IMR-90 (cell line): ENCODE measurements around the gene RET. TPM values are rescaled to one million over a fixed set of nuclear protein-coding genes. Genes with fewer than 3 reads are reported as not detected.

Experiments used
- ATAC-seq: fragments of 200-7000 bp; cut with Tn5 transposase; 2 replicates; pipeline ENCODE4 v1.9.1; 2020; ENCODE audit warnings: low read depth, mild to moderate bottlenecking, moderate library complexity
- BruUV-seq: library from RNA; stranded (reverse); fragments of 400-500 nt; replicated peaks from 2 replicates; lab custom pipeline; 2021; lab: Mats Ljungman, UMichigan
- CTCF ChIA-PET: fragments of 300-600 bp; formaldehyde crosslinking; extraction: SDS; loops from one replicate; lab custom pipeline; 2021; ENCODE audit warnings: antibody characterized with exemption; lab: Yijun Ruan, JAX
- POLR2A ChIA-PET: fragments of 300-600 bp; sonication (Branson Sonifier 250); formaldehyde crosslinking; loops from one replicate; lab custom pipeline; 2022; ENCODE audit warnings: antibody characterized with exemption; ENCODE audit not compliant: unreplicated experiment; lab: Charles Lee
- DNase-seq: peaks from one replicate; pipeline ENCODE4 v3.0.0; 2013
- H2AFZ ChIP-seq: replicated peaks from 2 replicates; pipeline ENCODE3; 2013; ENCODE audit warnings: low read length, mild to moderate bottlenecking; ENCODE audit not compliant: poor library complexity
- H2AK5ac ChIP-seq: 2 replicates; pipeline ENCODE4 v1.6.1; 2013; ENCODE audit warnings: low read depth, low read length, inconsistent platforms
- H2AK9ac ChIP-seq: replicated peaks from 2 replicates; pipeline ENCODE3; 2013; ENCODE audit warnings: mild to moderate bottlenecking, low read depth, low read length, moderate library complexity; ENCODE audit not compliant: poor library complexity
- H2BK120ac ChIP-seq: 2 replicates; pipeline ENCODE4 v1.6.1; 2013; ENCODE audit warnings: low read depth, low read length, inconsistent platforms
- H2BK15ac ChIP-seq: 3 replicates; pipeline ENCODE4 v1.6.1; 2013; ENCODE audit warnings: low read depth, low read length, inconsistent platforms
- H2BK20ac ChIP-seq: 2 replicates; pipeline ENCODE4 v1.6.1; 2013; ENCODE audit warnings: low read depth, mild to moderate bottlenecking, inconsistent platforms, low read length, moderate library complexity
- H2BK5ac ChIP-seq: 2 replicates; pipeline ENCODE4 v1.6.1; 2013; ENCODE audit warnings: mild to moderate bottlenecking, low read depth, low read length, inconsistent platforms; ENCODE audit not compliant: poor library complexity, severe bottlenecking
- H3K14ac ChIP-seq: replicated peaks from 2 replicates; pipeline ENCODE4 v1.6.1; 2013; ENCODE audit warnings: low read depth, low read length, inconsistent platforms
- H3K18ac ChIP-seq: 2 replicates; pipeline ENCODE4 v1.6.1; 2013; ENCODE audit warnings: low read depth, low read length, control low read depth
- H3K23ac ChIP-seq: 2 replicates; pipeline ENCODE4 v1.6.1; 2013; ENCODE audit warnings: low read depth, low read length, inconsistent platforms
- H3K27ac ChIP-seq: 2 replicates; pipeline ENCODE4 v1.5.1; 2013; ENCODE audit warnings: mild to moderate bottlenecking, control low read depth, low read length; ENCODE audit not compliant: insufficient read depth
- H3K27me3 ChIP-seq: 2 replicates; pipeline ENCODE4 v1.6.1; 2013; ENCODE audit warnings: low read length; ENCODE audit not compliant: control insufficient read depth, insufficient read depth
- H3K36me3 ChIP-seq: 2 replicates; pipeline ENCODE4 v1.6.1; 2013; ENCODE audit warnings: low read length, mixed read lengths; ENCODE audit not compliant: control insufficient read depth, insufficient read depth
- H3K4ac ChIP-seq: 2 replicates; pipeline ENCODE4 v1.6.1; 2013; ENCODE audit warnings: low read depth, low read length, inconsistent platforms
- H3K4me1 ChIP-seq: 2 replicates; pipeline ENCODE4 v1.6.1; 2013; ENCODE audit warnings: low read length, mixed read lengths; ENCODE audit not compliant: control insufficient read depth, insufficient read depth
- H3K4me2 ChIP-seq: 2 replicates; pipeline ENCODE4 v1.6.1; 2013; ENCODE audit warnings: low read depth, mild to moderate bottlenecking, control low read depth, low read length, moderate library complexity
- H3K4me3 ChIP-seq: 2 replicates; pipeline ENCODE4 v1.5.1; 2013; ENCODE audit warnings: low read depth, mild to moderate bottlenecking, control low read depth, low read length, moderate library complexity; ENCODE audit not compliant: insufficient read depth
- H3K56ac ChIP-seq: 2 replicates; pipeline ENCODE4 v1.6.1; 2013; ENCODE audit warnings: low read length, inconsistent platforms; ENCODE audit not compliant: insufficient read depth; ENCODE audit errors: extremely low read depth
- H3K79me1 ChIP-seq, 2 experiments: 2 replicates each; pipeline ENCODE4 v1.6.1; 2013; ENCODE audit warnings: low read length in 2 of 2, inconsistent platforms in 1 of 2, low read depth in 1 of 2
- H3K9ac ChIP-seq: 2 replicates; pipeline ENCODE4 v1.6.1; 2013; ENCODE audit warnings: low read depth, low read length, control low read depth
- H3K9me1 ChIP-seq: 2 replicates; pipeline ENCODE4 v1.6.1; 2013; ENCODE audit warnings: low read length, inconsistent platforms; ENCODE audit not compliant: insufficient read depth
- H3K9me3 ChIP-seq: 2 replicates; pipeline ENCODE4 v1.6.1; 2013; ENCODE audit warnings: low read length; ENCODE audit not compliant: control insufficient read depth, insufficient read depth
- H4K20me1 ChIP-seq: 2 replicates; pipeline ENCODE4 v1.6.1; 2013; ENCODE audit warnings: low read length, inconsistent platforms; ENCODE audit not compliant: insufficient read depth
- H4K5ac ChIP-seq: 2 replicates; pipeline ENCODE4 v1.6.1; 2013; ENCODE audit warnings: mild to moderate bottlenecking, low read depth, low read length, control low read depth
- H4K8ac ChIP-seq, 2 experiments: 2 replicates each; pipeline ENCODE4 v1.6.1; 2013; ENCODE audit warnings: low read depth in 2 of 2, low read length in 2 of 2, control low read depth in 1 of 2, inconsistent platforms in 1 of 2
- H4K91ac ChIP-seq: 2 replicates; pipeline ENCODE4 v1.6.1; 2013; ENCODE audit warnings: low read depth, low read length, inconsistent platforms; ENCODE audit not compliant: insufficient read depth
- BHLHE40 ChIP-seq: fragments of 150-350 bp; IDR thresholded peaks from 2 replicates; pipeline ENCODE4 v1.6.1; 2016; ENCODE audit warnings: mild to moderate bottlenecking, low read depth, low read length
- CEBPB ChIP-seq: IDR thresholded peaks from 2 replicates; pipeline ENCODE4 v1.6.1; 2012; ENCODE audit warnings: low read depth, low read length, improper control_type of control experiment
- CHD1 ChIP-seq: IDR thresholded peaks from 2 replicates; pipeline ENCODE4 v1.6.1; 2012; ENCODE audit warnings: low read depth, low read length, improper control_type of control experiment
- CTCF ChIP-seq: conservative IDR thresholded peaks from 2 replicates; pipeline ENCODE4 v1.5.1; 2012; ENCODE audit warnings: mild to moderate bottlenecking, low read depth, low read length, improper control_type of control experiment
- ELK1 ChIP-seq: fragments of 150-350 bp; IDR thresholded peaks from 2 replicates; pipeline ENCODE4 v1.6.1; 2016; ENCODE audit warnings: low read depth, mild to moderate bottlenecking, low read length, moderate library complexity, borderline replicate concordance
- FOS ChIP-seq: fragments of 150-350 bp; IDR thresholded peaks from 2 replicates; pipeline ENCODE4 v1.6.1; 2016; ENCODE audit warnings: low read depth, low read length
- MAFK ChIP-seq: IDR thresholded peaks from 2 replicates; pipeline ENCODE4 v1.6.1; 2012; ENCODE audit warnings: low read depth, low read length, improper control_type of control experiment
- MAZ ChIP-seq: IDR thresholded peaks from 2 replicates; pipeline ENCODE4 v1.6.1; 2012; ENCODE audit warnings: low read depth, mild to moderate bottlenecking, low read length, improper control_type of control experiment, moderate library complexity, borderline replicate concordance
- MXI1 ChIP-seq: IDR thresholded peaks from 2 replicates; pipeline ENCODE4 v1.6.1; 2012; ENCODE audit warnings: low read depth, mild to moderate bottlenecking, low read length, moderate library complexity, borderline replicate concordance
- NFE2L2 ChIP-seq: fragments of 150-350 bp; IDR thresholded peaks from 2 replicates; pipeline ENCODE4 v1.6.1; 2016; ENCODE audit warnings: low read depth, mild to moderate bottlenecking, low read length
- POLR2A ChIP-seq: IDR thresholded peaks from 2 replicates; pipeline ENCODE4 v1.6.1; 2012; ENCODE audit warnings: mild to moderate bottlenecking, low read depth, low read length
- RAD21 ChIP-seq: IDR thresholded peaks from 2 replicates; pipeline ENCODE4 v1.6.1; 2012; ENCODE audit warnings: low read length, improper control_type of control experiment
- RCOR1 ChIP-seq: IDR thresholded peaks from 2 replicates; pipeline ENCODE4 v1.6.1; 2012; ENCODE audit warnings: mild to moderate bottlenecking, low read length, improper control_type of control experiment; ENCODE audit not compliant: insufficient replicate concordance
- RFX5 ChIP-seq: IDR thresholded peaks from 2 replicates; pipeline ENCODE4 v1.8.0; 2012; ENCODE audit warnings: low read depth, mild to moderate bottlenecking, low read length, moderate library complexity
- SMC3 ChIP-seq: fragments of 150-350 bp; IDR thresholded peaks from 2 replicates; pipeline ENCODE4 v1.6.1; 2016; ENCODE audit warnings: low read depth, mild to moderate bottlenecking, antibody characterized with exemption, low read length, moderate library complexity
- USF2 ChIP-seq: fragments of 150-350 bp; IDR thresholded peaks from 2 replicates; pipeline ENCODE4 v1.6.1; 2017; ENCODE audit warnings: mild to moderate bottlenecking, antibody characterized with exemption, low read length, low read depth
- WGBS, 2 experiments: methylation state at CpG; one replicate each; pipeline versions ENCODE4 v1.1.5 to v1.1.7; 2013; ENCODE audit warnings: missing lambda C conversion rate in 2 of 2; ENCODE audit not compliant: insufficient read length in 1 of 2; ENCODE audit errors: extremely low coverage in 2 of 2; 5-methylcytosine and 5-hydroxymethylcytosine counted together
- dilution Hi-C: fragments of 300-500 bp; cut with HindIII; formaldehyde crosslinking; loops from one replicate; pipeline ENCODE4 v1.14.3; 2018; ENCODE audit warnings: low sequenced_read_pairs; ENCODE audit not compliant: unreplicated experiment
- in situ Hi-C: fragments of 300-500 bp; cut with MboI; formaldehyde crosslinking; loops from 3 replicates; pipeline ENCODE4 v1.14.3; 2019; ENCODE audit warnings: low sequenced_read_pairs, inconsistent platforms, mixed read lengths
- intact Hi-C: fragments of 100-400 bp; cut with micrococcal nuclease; formaldehyde crosslinking; loops from 2 replicates; pipeline ENCODE4 v1.10.0; 2022
- polyA plus RNA-seq, 3 experiments: library from polyadenylated mRNA; depleted of rRNA; stranded (reverse); fragments of >200 nt; gene quantifications; 2 replicates each; pipeline ENCODE4 v1.2.3, GENCODE V29; 2012; ENCODE audit warnings: low replicate concordance in 1 of 3
- total RNA-seq: library from RNA; depleted of rRNA; stranded (reverse); fragments of >200 nt; gene quantifications from 2 replicates; pipeline ENCODE4 v1.2.3, GENCODE V29; 2012

RET gene
- total and polyA plus RNA-seq, 2 of the 4 experiments (the other 2 are of a cell fraction), result 0.10 to 0.18 TPM

GRCh38 chr10:43066481-43066880 lies 10.4 kb upstream of the RET start:
- Histone ChIP-seq H3K4me2 (no peak overlapping the region), H2BK5ac (no peak overlapping the region), H2BK120ac (no peak overlapping the region), H3K27ac (no peak overlapping the region), H2AK5ac (no peak overlapping the region), H4K5ac (no peak overlapping the region), H2BK15ac (no peak overlapping the region), H3K9me3 (no peaks in the 10 kb centered on the region), H3K18ac (no peak overlapping the region), H4K8ac (no peak overlapping the region), H3K36me3 (no peaks in the 10 kb centered on the region), H3K4me1 (no peaks in the 10 kb centered on the region), H3K14ac (no peak overlapping the region), H3K27me3 (peaks cover 25% of the 10 kb centered on the region), H3K56ac (no peak overlapping the region), H3K9me1 (no peaks in the 10 kb centered on the region), H2AK9ac (no peak overlapping the region), H3K4me3 (no peak overlapping the region), H3K79me1 (no peaks in the 10 kb centered on the region), H3K23ac (no peak overlapping the region), H4K20me1 (no peaks in the 10 kb centered on the region), H3K9ac (no peak overlapping the region), H2AFZ (no peak overlapping the region), H2BK20ac (no peak overlapping the region), H3K4ac (no peak overlapping the region), H4K91ac (no peak overlapping the region)
- dilution Hi-C loops, result no loop called here
- no CpG with 5 or more reads among the region's 3 CpGs for WGBS, 2 experiments
- no peak for DNase-seq
- CTCF ChIA-PET, result no interaction called here
- intact Hi-C loops, result no loop called here
- in situ Hi-C loops, result loop anchor here (25.0 kb wide), 1 partner anchor 179 kb away; no protein-coding TSS in a partner anchor
- BruUV-seq, result no TSS peak
- POLR2A ChIA-PET, result no interaction called here
- no peak for TF ChIP-seq USF2
- TF ChIP-seq MAZ, result no peak
- TF ChIP-seq ELK1, result no peak
- no peak for TF ChIP-seq CHD1
- TF ChIP-seq POLR2A, result no peak
- TF ChIP-seq FOS, result no peak
- TF ChIP-seq RFX5, result no peak
- TF ChIP-seq CEBPB, result no peak
- no peak for TF ChIP-seq NFE2L2
- TF ChIP-seq RCOR1, result no peak
- TF ChIP-seq BHLHE40, result no peak
- no peak for TF ChIP-seq MXI1
- TF ChIP-seq CTCF, result no peak
- TF ChIP-seq MAFK, result no peak
- no peak for TF ChIP-seq RAD21
- TF ChIP-seq SMC3, result no peak
- no peak for ATAC-seq
